GM23338 (cell line): ENCODE measurements around the gene SLC8A1. TPM values are rescaled to one million over a fixed set of nuclear protein-coding genes. Genes with fewer than 3 reads are reported as not detected.

Source experiments
- ATAC-seq: fragments of 200-7000 bp; cut with Tn5 transposase; 3 replicates; pipeline ENCODE4 v1.9.1; 2020
- DNase-seq: peaks from one replicate; pipeline ENCODE4 v3.0.0-alpha.2; 2015; ENCODE audit warnings: low spot score
- H2AFZ ChIP-seq: fragments of 200-600 bp; sonication (generic); 2 replicates; pipeline ENCODE4 v1.8.0; 2016; ENCODE audit warnings: antibody characterized with exemption, mild to moderate bottlenecking, moderate library complexity
- H3F3A ChIP-seq: fragments of 200-600 bp; sonication (generic); replicated peaks from 2 replicates; pipeline ENCODE4 v1.8.0; 2017; ENCODE audit warnings: antibody characterized with exemption, mixed run types, low read depth
- H3K27ac ChIP-seq: fragments of 200-600 bp; sonication (generic); 2 replicates; pipeline ENCODE4 v1.6.1; 2016; ENCODE audit warnings: low read depth
- H3K27me3 ChIP-seq: fragments of 200-600 bp; sonication (generic); 2 replicates; pipeline ENCODE4 v1.8.0; 2016; ENCODE audit warnings: mild to moderate bottlenecking, mixed run types, moderate library complexity; ENCODE audit not compliant: insufficient read depth
- H3K36me3 ChIP-seq: fragments of 200-600 bp; sonication (generic); 2 replicates; pipeline ENCODE4 v1.8.0; 2016; ENCODE audit warnings: mild to moderate bottlenecking; ENCODE audit not compliant: insufficient read depth
- H3K4me1 ChIP-seq: fragments of 200-600 bp; sonication (generic); 2 replicates; pipeline ENCODE4 v1.8.0; 2016; ENCODE audit warnings: mild to moderate bottlenecking, moderate library complexity; ENCODE audit not compliant: insufficient read depth
- H3K4me2 ChIP-seq: fragments of 200-600 bp; sonication (generic); 2 replicates; pipeline ENCODE4 v1.7.1; 2017; ENCODE audit warnings: mixed run types
- H3K4me3 ChIP-seq: fragments of 200-600 bp; sonication (generic); 2 replicates; pipeline ENCODE4 v1.6.1; 2016; ENCODE audit warnings: mixed run types
- H3K79me2 ChIP-seq: fragments of 200-600 bp; sonication (generic); replicated peaks from 2 replicates; pipeline ENCODE4 v1.8.0; 2017; ENCODE audit warnings: mild to moderate bottlenecking; ENCODE audit not compliant: insufficient read depth
- H3K9me2 ChIP-seq: fragments of 200-600 bp; sonication (generic); 2 replicates; pipeline ENCODE4 v1.8.0; 2017; ENCODE audit not compliant: insufficient read depth
- H4K20me1 ChIP-seq: fragments of 200-600 bp; sonication (generic); replicated peaks from 2 replicates; pipeline ENCODE4 v1.8.0; 2017; ENCODE audit warnings: mild to moderate bottlenecking; ENCODE audit not compliant: insufficient read depth
- H3K27ac Mint-ChIP-seq: 2 replicates; pipeline ENCODE4 v1.8.0; 2020; ENCODE audit warnings: inconsistent platforms, mild to moderate bottlenecking, moderate library complexity, mixed read lengths
- H3K27me3 Mint-ChIP-seq: 3 replicates; pipeline ENCODE4 v1.8.0; 2022; ENCODE audit warnings: low read depth, mild to moderate bottlenecking, moderate library complexity, mixed read lengths, inconsistent platforms; ENCODE audit not compliant: insufficient read depth, poor library complexity
- H3K36me3 Mint-ChIP-seq: 3 replicates; pipeline ENCODE4 v1.8.0; 2021; ENCODE audit warnings: low read depth, mild to moderate bottlenecking, inconsistent platforms, moderate library complexity, mixed read lengths
- H3K4me1 Mint-ChIP-seq: 3 replicates; pipeline ENCODE4 v1.8.0; 2020; ENCODE audit warnings: mild to moderate bottlenecking, inconsistent platforms, mixed read lengths
- H3K4me3 Mint-ChIP-seq: 3 replicates; pipeline ENCODE4 v1.8.0; 2021; ENCODE audit warnings: moderate library complexity, mild to moderate bottlenecking, inconsistent platforms, mixed read lengths
- H3K9me3 Mint-ChIP-seq: 3 replicates; pipeline ENCODE4 v1.8.0; 2020; ENCODE audit warnings: moderate library complexity, mild to moderate bottlenecking, inconsistent platforms, mixed read lengths
- CREB1 ChIP-seq: fragments of 250-450 bp; sonication (Bioruptor Pico); IDR thresholded peaks from 2 replicates; pipeline ENCODE4 v1.5.0; 2020; ENCODE audit warnings: low read depth, mild to moderate bottlenecking, moderate library complexity
- POLR2AphosphoS5 ChIP-seq: IDR thresholded peaks from 2 replicates; pipeline ENCODE4 v1.6.1; 2016; ENCODE audit warnings: antibody characterized with exemption, low read depth
- ZNF331 ChIP-seq: fragments of 250-450 bp; sonication (Bioruptor Pico); IDR thresholded peaks from 2 replicates; pipeline ENCODE4 v1.5.0; 2020; ENCODE audit warnings: low read depth, mild to moderate bottlenecking, moderate library complexity
- polyA plus RNA-seq: library from polyadenylated mRNA; unstranded; fragments of >200 nt; fragmentation: Nextera tagmentation; extraction: Ambion mirVana; gene quantifications from 2 replicates; pipeline ENCODE4 v1.2.1, GENCODE V29; 2016
- total RNA-seq: library from RNA; depleted of rRNA; stranded (reverse); fragments of >200 nt; shearing (Covaris generic); gene quantifications from 2 replicates; pipeline ENCODE4 v1.2.3, GENCODE V29; 2014
- TF ChIP-seq, protein P1 (sequence below), 2 experiments: fragments of 200-600 bp in 1 of 2; sonication (generic) in 1 of 2; conservative IDR thresholded peaks; 2 replicates each; pipeline versions ENCODE4 v1.5.1 to v1.6.1; 2016 to 2017; ENCODE audit warnings: antibody characterized with exemption in 2 of 2, low read depth in 2 of 2, mild to moderate bottlenecking in 2 of 2, moderate library complexity in 1 of 2
- TF ChIP-seq, protein P2 (sequence below): IDR thresholded peaks from one replicate; pipeline ENCODE4 v1.6.1; 2018; ENCODE audit warnings: antibody characterized with exemption; ENCODE audit not compliant: unreplicated experiment

SLC8A1 gene
- total and polyA plus RNA-seq, 2 experiments from 2014 or later = 2.5 to 3.3 TPM

DNA sequence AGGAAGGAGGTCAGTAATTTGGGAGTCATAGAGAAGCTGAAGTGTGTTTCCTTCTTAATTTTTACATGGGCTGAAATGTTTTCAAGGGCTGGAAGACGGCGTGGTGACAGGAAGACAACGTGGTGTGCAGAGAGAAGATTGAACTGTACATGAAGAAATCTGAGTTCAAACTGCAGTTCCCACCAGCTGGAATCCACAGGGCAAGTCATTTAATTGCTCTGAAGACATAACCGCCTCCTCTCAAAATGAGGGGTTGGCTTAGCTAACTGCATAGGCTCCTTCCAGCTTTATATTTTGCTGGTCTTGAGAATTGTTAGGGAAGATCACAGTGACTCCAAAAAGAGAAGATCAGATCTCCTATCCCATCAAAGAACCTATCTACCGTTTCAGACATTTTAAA, 103.9 kb downstream of the SLC8A1 start:
- no peak overlapping the region for H3K4me2 ChIP-seq
- no peaks in the 10 kb centered on the region for H3K4me1 ChIP-seq

DNA sequence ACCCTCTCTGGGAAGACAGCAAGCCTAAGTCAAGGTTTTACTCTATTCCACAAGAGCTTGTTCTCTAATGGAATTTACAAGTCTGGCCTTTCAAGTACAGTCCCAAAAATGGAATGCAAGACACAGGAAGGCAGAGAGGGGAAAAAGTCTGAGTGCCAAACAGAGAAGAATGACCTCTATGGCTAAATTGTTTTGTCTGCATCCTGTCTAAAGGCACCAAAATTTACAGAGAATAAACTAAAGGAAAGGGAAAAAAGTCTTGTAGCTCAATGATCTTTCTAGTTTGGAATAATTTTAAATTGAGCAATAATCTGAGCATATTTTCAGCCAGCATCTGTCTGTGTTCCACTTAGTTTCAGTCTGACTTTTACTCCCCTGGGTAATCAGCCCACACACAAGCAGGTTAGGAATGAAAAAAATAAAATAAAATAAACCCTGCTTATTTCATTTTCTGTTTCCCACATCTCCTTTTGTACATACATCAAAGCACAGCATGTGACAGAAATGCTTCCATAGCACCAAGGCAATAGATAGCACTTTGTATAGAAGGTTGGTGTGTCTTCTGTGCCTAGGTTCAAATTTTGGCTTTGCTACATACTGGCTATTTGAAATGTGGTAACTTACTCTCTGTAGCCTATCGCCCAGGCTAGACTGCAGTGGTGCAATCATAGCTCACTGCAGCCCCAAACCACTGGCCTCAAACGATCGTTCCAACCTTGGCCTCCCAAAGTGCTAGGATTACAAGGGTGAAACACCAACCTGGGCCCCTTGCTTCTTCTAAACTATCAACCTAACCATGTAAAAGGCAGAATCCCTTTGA, 105.1 kb downstream of the SLC8A1 start:
- H3K4me1 Mint-ChIP-seq = no peaks in the 10 kb centered on the region
- H3F3A ChIP-seq = no peaks in the 10 kb centered on the region
- H3K79me2 ChIP-seq = no peaks in the 10 kb centered on the region
- no peaks in the 10 kb centered on the region for H3K4me1 ChIP-seq
- ATAC-seq (no peak), DNase-seq (no peak)
- H3K9me2 ChIP-seq = no peaks in the 10 kb centered on the region
- H3K4me3 ChIP-seq = no peak overlapping the region
- no peaks in the 10 kb centered on the region for H3K27me3 ChIP-seq
- no peak overlapping the region for H3K4me3 Mint-ChIP-seq
- no peaks in the 10 kb centered on the region for H3K27me3 Mint-ChIP-seq
- H4K20me1 ChIP-seq = no peaks in the 10 kb centered on the region
- no peaks in the 10 kb centered on the region for H3K36me3 ChIP-seq
- no peak overlapping the region for H2AFZ ChIP-seq
- TF ChIP-seq, protein P1, sequence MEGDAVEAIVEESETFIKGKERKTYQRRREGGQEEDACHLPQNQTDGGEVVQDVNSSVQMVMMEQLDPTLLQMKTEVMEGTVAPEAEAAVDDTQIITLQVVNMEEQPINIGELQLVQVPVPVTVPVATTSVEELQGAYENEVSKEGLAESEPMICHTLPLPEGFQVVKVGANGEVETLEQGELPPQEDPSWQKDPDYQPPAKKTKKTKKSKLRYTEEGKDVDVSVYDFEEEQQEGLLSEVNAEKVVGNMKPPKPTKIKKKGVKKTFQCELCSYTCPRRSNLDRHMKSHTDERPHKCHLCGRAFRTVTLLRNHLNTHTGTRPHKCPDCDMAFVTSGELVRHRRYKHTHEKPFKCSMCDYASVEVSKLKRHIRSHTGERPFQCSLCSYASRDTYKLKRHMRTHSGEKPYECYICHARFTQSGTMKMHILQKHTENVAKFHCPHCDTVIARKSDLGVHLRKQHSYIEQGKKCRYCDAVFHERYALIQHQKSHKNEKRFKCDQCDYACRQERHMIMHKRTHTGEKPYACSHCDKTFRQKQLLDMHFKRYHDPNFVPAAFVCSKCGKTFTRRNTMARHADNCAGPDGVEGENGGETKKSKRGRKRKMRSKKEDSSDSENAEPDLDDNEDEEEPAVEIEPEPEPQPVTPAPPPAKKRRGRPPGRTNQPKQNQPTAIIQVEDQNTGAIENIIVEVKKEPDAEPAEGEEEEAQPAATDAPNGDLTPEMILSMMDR (conservative IDR thresholded peaks at IDR 0.05; ENCODE audit: low read depth in 2 of 2) = no peak
- no peak for TF ChIP-seq CREB1 (CRISPR knock-in tag)
- no peak for TF ChIP-seq ZNF331 (CRISPR knock-in tag)
- TF ChIP-seq, protein P2, sequence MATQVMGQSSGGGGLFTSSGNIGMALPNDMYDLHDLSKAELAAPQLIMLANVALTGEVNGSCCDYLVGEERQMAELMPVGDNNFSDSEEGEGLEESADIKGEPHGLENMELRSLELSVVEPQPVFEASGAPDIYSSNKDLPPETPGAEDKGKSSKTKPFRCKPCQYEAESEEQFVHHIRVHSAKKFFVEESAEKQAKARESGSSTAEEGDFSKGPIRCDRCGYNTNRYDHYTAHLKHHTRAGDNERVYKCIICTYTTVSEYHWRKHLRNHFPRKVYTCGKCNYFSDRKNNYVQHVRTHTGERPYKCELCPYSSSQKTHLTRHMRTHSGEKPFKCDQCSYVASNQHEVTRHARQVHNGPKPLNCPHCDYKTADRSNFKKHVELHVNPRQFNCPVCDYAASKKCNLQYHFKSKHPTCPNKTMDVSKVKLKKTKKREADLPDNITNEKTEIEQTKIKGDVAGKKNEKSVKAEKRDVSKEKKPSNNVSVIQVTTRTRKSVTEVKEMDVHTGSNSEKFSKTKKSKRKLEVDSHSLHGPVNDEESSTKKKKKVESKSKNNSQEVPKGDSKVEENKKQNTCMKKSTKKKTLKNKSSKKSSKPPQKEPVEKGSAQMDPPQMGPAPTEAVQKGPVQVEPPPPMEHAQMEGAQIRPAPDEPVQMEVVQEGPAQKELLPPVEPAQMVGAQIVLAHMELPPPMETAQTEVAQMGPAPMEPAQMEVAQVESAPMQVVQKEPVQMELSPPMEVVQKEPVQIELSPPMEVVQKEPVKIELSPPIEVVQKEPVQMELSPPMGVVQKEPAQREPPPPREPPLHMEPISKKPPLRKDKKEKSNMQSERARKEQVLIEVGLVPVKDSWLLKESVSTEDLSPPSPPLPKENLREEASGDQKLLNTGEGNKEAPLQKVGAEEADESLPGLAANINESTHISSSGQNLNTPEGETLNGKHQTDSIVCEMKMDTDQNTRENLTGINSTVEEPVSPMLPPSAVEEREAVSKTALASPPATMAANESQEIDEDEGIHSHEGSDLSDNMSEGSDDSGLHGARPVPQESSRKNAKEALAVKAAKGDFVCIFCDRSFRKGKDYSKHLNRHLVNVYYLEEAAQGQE = no peak
- no peak for TF ChIP-seq POLR2AphosphoS5
- no peak overlapping the region for H3K27ac ChIP-seq
- no peaks in the 10 kb centered on the region for H3K36me3 Mint-ChIP-seq
- no peak overlapping the region for H3K4me2 ChIP-seq
- no peaks in the 10 kb centered on the region for H3K9me3 Mint-ChIP-seq
- H3K27ac Mint-ChIP-seq = no peak overlapping the region

More for the DNA sequence above, 103.9 kb downstream of the SLC8A1 start:
- no peaks in the 10 kb centered on the region for H3K9me2 ChIP-seq
- H3K27me3 Mint-ChIP-seq = no peaks in the 10 kb centered on the region
- H3K36me3 ChIP-seq = no peaks in the 10 kb centered on the region
- no peaks in the 10 kb centered on the region for H3F3A ChIP-seq
- H3K27ac ChIP-seq = no peak overlapping the region
- no peak overlapping the region for H2AFZ ChIP-seq
- H3K79me2 ChIP-seq = no peaks in the 10 kb centered on the region
- H4K20me1 ChIP-seq = no peaks in the 10 kb centered on the region
- no peak for ATAC-seq
- no peak overlapping the region for H3K4me3 Mint-ChIP-seq
- H3K36me3 Mint-ChIP-seq = no peaks in the 10 kb centered on the region
- no peaks in the 10 kb centered on the region for H3K4me1 Mint-ChIP-seq
- no peaks in the 10 kb centered on the region for H3K9me3 Mint-ChIP-seq
- TF ChIP-seq, protein P1 (conservative IDR thresholded peaks at IDR 0.05; ENCODE audit: low read depth in 2 of 2) = no peak
- TF ChIP-seq, protein P2 = no peak
- H3K27ac Mint-ChIP-seq = no peak overlapping the region
- no peak for DNase-seq
- no peak overlapping the region for H3K4me3 ChIP-seq
- H3K27me3 ChIP-seq = no peaks in the 10 kb centered on the region
